Activated CD4-positive, alpha-beta T cell treated with anti-CD3 and anti-CD28 coated beads for 36 hours (primary cell): Measurements from ENCODE around the gene PERP. TPM values are rescaled to one million over a fixed set of nuclear protein-coding genes. Genes with fewer than 3 reads are reported as not detected.
"Not testable (repeated sequence)": the region's sequence is repeated elsewhere in the genome, so short reads cannot be mapped to it uniquely, and the experiment has no call there.

Source experiments
- ATAC-seq: fragments of 200-7000 bp; cut with Tn5 transposase; one replicate; pipeline ENCODE4 v1.10.0; 2021; ENCODE audit warnings: mild to moderate bottlenecking, moderate library complexity
- CTCF ChIA-PET: fragments of 350-600 bp; sonication (Branson Sonifier 250); formaldehyde crosslinking; loops from one replicate; lab custom pipeline; 2021; ENCODE audit warnings: antibody characterized with exemption; lab: Charles Lee
- POLR2A ChIA-PET: fragments of 350-600 bp; sonication (Branson Sonifier 250); formaldehyde crosslinking; loops from one replicate; lab custom pipeline; 2021; ENCODE audit warnings: antibody characterized with exemption, inconsistent platforms; lab: Charles Lee
- DNase-seq: peaks from one replicate; pipeline ENCODE4 v3.0.0-alpha.2; 2020
- H3K27ac Mint-ChIP-seq: one replicate; pipeline ENCODE4 v1.8.0; 2021; ENCODE audit warnings: mixed read lengths
- H3K27me3 Mint-ChIP-seq: one replicate; pipeline ENCODE4 v1.8.0; 2021; ENCODE audit warnings: mixed read lengths
- H3K36me3 Mint-ChIP-seq: one replicate; pipeline ENCODE4 v1.8.0; 2021; ENCODE audit warnings: low read depth, mixed read lengths
- H3K4me1 Mint-ChIP-seq: one replicate; pipeline ENCODE4 v1.8.0; 2021; ENCODE audit warnings: mixed read lengths
- H3K4me3 Mint-ChIP-seq: one replicate; pipeline ENCODE4 v1.8.0; 2021; ENCODE audit warnings: mild to moderate bottlenecking, moderate library complexity, mixed read lengths
- H3K9me3 Mint-ChIP-seq: one replicate; pipeline ENCODE4 v1.8.0; 2021; ENCODE audit warnings: low read depth, mixed read lengths
- intact Hi-C, 2 experiments: fragments of 100-400 bp; cut with DNase I in 1 of 2; cut with micrococcal nuclease in 1 of 2; formaldehyde crosslinking; loops; one replicate each; pipeline versions ENCODE4 v1.14.2 to v1.15.1; 2022 to 2024; cut with DNase I, micrococcal nuclease
- total RNA-seq, 2 experiments: library from RNA; stranded (reverse); gene quantifications; one replicate each; pipeline ENCODE4 v1.2.3, GENCODE V29; 2021

PERP gene
- 1 to 10 TPM; 2.7 to 3.7 TPM for total RNA-seq

GRCh38 chr6:138107078-138107751 lies at the start of gene PERP:
Gene PERP, minus strand, starts transcription at chr6:138107419. Its CDS starts 79 bp downstream, at chr6:138107340.
- CTCF ChIA-PET, result interaction anchor here (0.7 to 3.3 kb wide), 7 partner anchors 8 to 106 kb away, joined by 3 to 24 read pairs (median 6); no protein-coding TSS in a partner anchor
- intact Hi-C loops, result loop anchor here (1.0 to 10.0 kb wide), 5 partner anchors 238 to 1012 kb away; partner anchors contain the start of gene TNFAIP3 (in 1 of the 2)
- Mint-ChIP-seq H3K27ac (peak within 1 kb of the TSS; percentile 48), H3K4me3 (peak within 1 kb of the TSS; percentile 79), H3K4me1 (peaks cover 14% of the 10 kb centered on the region), H3K27me3 (peaks cover 35% of the 10 kb centered on the region), H3K9me3 (no peaks in the 10 kb centered on the region), H3K36me3 (no peaks in the 10 kb centered on the region)
- DNase-seq (peak; percentile 86), ATAC-seq (peak; percentile 94)
- POLR2A ChIA-PET, result no interaction called here

- Mint-ChIP-seq H3K36me3 (no peaks in the 10 kb centered on the region), H3K9me3 (peaks cover 10% of the 10 kb centered on the region), H3K4me1 (no peaks in the 10 kb centered on the region), H3K27me3 (peaks cover 42% of the 10 kb centered on the region), H3K27ac (no peak overlapping the region), H3K4me3 (no peak overlapping the region)
- DNase-seq (no peak), ATAC-seq (no peak)
- ChIA-PET CTCF (interaction anchor here (0.6 to 1.3 kb wide), 5 partner anchors 8 to 354 kb away, joined by 3 to 4 read pairs (median 3); no protein-coding TSS in a partner anchor), POLR2A (no interaction called here)
- intact Hi-C loops, result no loop called here
These were observed 48.2 kb upstream of the PERP start for GRCh38 chr6:138155443-138155842.

DNA sequence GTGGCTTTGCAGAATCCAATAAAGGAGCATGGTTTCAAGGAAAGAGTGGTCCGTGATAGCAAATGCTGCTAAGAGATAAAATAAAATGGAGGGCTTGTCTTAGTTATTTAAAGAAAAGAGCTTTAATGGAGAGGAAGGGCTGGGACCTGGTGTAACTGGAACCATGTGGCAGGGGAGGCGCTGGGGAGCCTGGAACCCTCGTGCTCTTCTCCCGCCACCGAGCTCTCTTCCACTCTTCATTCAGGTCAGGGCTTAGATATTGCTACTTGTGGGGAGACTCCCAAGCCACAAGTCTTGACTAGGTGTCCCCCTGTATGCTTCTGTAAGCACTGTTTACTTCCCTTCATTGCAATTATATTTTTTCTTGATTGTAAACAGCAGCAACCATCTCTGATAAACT lies 39.3 kb upstream of the PERP start:
- no peak overlapping the region for H3K4me3 Mint-ChIP-seq
- H3K36me3 Mint-ChIP-seq, result no peaks in the 10 kb centered on the region
- no peaks in the 10 kb centered on the region for H3K9me3 Mint-ChIP-seq
- ATAC-seq, result no peak
- POLR2A ChIA-PET, result no interaction called here
- DNase-seq, result no peak
- H3K27me3 Mint-ChIP-seq, result peaks cover 23% of the 10 kb centered on the region
- H3K4me1 Mint-ChIP-seq, result no peaks in the 10 kb centered on the region
- H3K27ac Mint-ChIP-seq, result no peak overlapping the region
- CTCF ChIA-PET, result interaction anchor here (0.9 kb wide), 1 partner anchor 9 kb away, joined by 3 read pairs; no protein-coding TSS in a partner anchor
- intact Hi-C loops, result no loop called here

GRCh38 chr6:138145402-138145801 lies 38.2 kb upstream of the PERP start:
- peaks cover 24% of the 10 kb centered on the region for H3K27me3 Mint-ChIP-seq
- ChIA-PET POLR2A (no interaction called here), CTCF (no interaction called here)
- no peak overlapping the region for H3K27ac Mint-ChIP-seq
- H3K36me3 Mint-ChIP-seq, result no peaks in the 10 kb centered on the region
- no peaks in the 10 kb centered on the region for H3K4me1 Mint-ChIP-seq
- DNase-seq, result no peak
- H3K9me3 Mint-ChIP-seq, result no peaks in the 10 kb centered on the region
- intact Hi-C loops, result no loop called here
- no peak overlapping the region for H3K4me3 Mint-ChIP-seq
- no peak for ATAC-seq

GRCh38 chr6:138142806-138143205 lies 35.6 kb upstream of the PERP start:
- intact Hi-C loops, result no loop called here
- CTCF ChIA-PET, result interaction anchor here (1.3 kb wide), 1 partner anchor 9 kb away, joined by 3 read pairs; no protein-coding TSS in a partner anchor
- DNase-seq (no peak), ATAC-seq (no peak)
- Mint-ChIP-seq H3K9me3 (no peaks in the 10 kb centered on the region), H3K4me1 (no peaks in the 10 kb centered on the region), H3K36me3 (no peaks in the 10 kb centered on the region), H3K27me3 (peaks cover 29% of the 10 kb centered on the region), H3K27ac (no peak overlapping the region), H3K4me3 (no peak overlapping the region)
- POLR2A ChIA-PET, result no interaction called here

DNA sequence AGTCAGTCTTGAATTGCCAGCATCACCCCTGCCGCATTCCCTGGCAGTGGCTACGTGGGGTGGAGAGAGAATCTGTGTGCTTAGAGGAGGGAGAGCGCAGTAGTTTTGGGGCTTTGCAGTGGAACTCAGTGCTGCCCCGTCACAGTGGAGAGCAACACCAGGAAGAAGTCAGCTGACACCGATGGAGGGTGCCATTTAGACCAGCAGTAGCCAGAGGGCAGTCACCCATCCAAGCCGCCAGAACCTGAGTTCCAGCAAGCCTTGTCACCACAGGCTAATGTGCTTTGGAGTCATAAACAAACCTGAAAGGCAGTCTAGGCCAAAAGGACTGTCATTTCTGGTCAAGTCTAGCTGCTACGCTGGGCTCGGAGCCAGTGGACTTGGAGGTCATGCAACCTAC lies 22.0 kb upstream of the PERP start:
- H3K27me3 Mint-ChIP-seq, result peaks cover 20% of the 10 kb centered on the region
- no peaks in the 10 kb centered on the region for H3K36me3 Mint-ChIP-seq
- no peaks in the 10 kb centered on the region for H3K9me3 Mint-ChIP-seq
- no peaks in the 10 kb centered on the region for H3K4me1 Mint-ChIP-seq
- ChIA-PET POLR2A (no interaction called here), CTCF (interaction anchor here (1.2 kb wide), 1 partner anchor 13 kb away, joined by 5 read pairs; no protein-coding TSS in a partner anchor)
- intact Hi-C loops, result no loop called here
- ATAC-seq (no peak), DNase-seq (no peak)
- H3K27ac Mint-ChIP-seq, result no peak overlapping the region
- no peak overlapping the region for H3K4me3 Mint-ChIP-seq

- DNase-seq (no peak), ATAC-seq (no peak)
- ChIA-PET CTCF (no interaction called here), POLR2A (no interaction called here)
- Mint-ChIP-seq H3K9me3 (no peaks in the 10 kb centered on the region), H3K4me1 (no peaks in the 10 kb centered on the region), H3K27me3 (peaks cover 19% of the 10 kb centered on the region), H3K4me3 (no peak overlapping the region), H3K36me3 (no peaks in the 10 kb centered on the region), H3K27ac (no peak overlapping the region)
- intact Hi-C loops, result no loop called here
These were observed 20.9 kb upstream of the PERP start for GRCh38 chr6:138128096-138128495.

DNA sequence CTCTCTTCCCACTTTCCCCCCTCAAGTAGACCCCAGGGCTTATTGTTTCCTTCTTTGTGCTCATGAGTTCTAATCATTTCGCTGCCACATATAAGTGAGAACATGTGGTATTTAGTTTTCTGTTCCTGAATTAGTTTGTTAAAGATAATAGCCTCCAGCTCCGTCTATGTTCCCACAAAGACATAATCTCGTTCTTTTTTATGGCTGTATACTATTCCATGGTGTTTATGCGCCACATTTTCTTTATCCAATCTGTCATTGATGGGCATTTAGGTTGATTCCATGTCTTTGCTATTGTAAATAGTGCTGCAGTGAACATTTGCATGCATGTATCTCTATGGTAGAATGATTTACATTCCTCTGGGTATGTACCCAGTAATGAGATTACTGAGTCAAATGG lies 16.9 kb upstream of the PERP start:
- Mint-ChIP-seq H3K4me1 (no peaks in the 10 kb centered on the region), H3K36me3 (no peaks in the 10 kb centered on the region), H3K4me3 (no peak overlapping the region), H3K27ac (no peak overlapping the region), H3K9me3 (peaks cover 2% of the 10 kb centered on the region), H3K27me3 (peaks cover 19% of the 10 kb centered on the region)
- CTCF ChIA-PET, result interaction anchor here (0.6 to 3.2 kb wide), 2 partner anchors 8 to 396 kb away, joined by 3 to 16 read pairs; no protein-coding TSS in a partner anchor
- DNase-seq (no peak), ATAC-seq (no peak)
- POLR2A ChIA-PET, result no interaction called here
- intact Hi-C loops, result no loop called here

GRCh38 chr6:138119976-138120375 lies 12.8 kb upstream of the PERP start:
- Mint-ChIP-seq H3K27ac (no peak overlapping the region), H3K9me3 (peaks cover 2% of the 10 kb centered on the region), H3K27me3 (peaks cover 32% of the 10 kb centered on the region), H3K4me3 (no peak overlapping the region), H3K36me3 (no peaks in the 10 kb centered on the region), H3K4me1 (peaks cover 6% of the 10 kb centered on the region)
- POLR2A ChIA-PET, result no interaction called here
- intact Hi-C loops, result loop anchor here (5.0 to 10.0 kb wide), 5 partner anchors 92 to 645 kb away; partner anchors contain the start of gene HEBP2 (in 2 of the 2)
- no peak for DNase-seq
- ATAC-seq, result no peak
- CTCF ChIA-PET, result interaction anchor here (0.7 to 2.1 kb wide), 3 partner anchors 12 to 283 kb away, joined by 3 to 6 read pairs (median 3); no protein-coding TSS in a partner anchor

DNA sequence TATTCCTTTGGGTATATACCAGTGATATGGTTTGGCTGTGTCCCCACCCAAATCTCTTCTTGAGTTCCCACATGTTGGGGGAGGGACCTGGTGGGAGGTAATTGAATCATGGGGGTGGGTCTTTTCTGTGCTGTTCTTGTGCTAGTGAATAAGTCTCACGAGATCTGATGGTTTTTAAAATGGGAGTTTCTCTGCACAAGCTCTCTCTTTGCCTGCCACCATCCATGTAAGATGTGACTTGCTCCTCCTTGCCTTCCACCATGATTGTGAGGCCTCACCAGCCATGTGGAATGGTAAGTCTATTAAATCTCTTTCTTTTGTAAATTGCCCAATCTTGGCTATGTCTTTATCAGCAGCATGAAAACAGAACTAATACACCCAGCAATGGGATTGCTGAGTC lies 12.0 kb upstream of the PERP start:
- DNase-seq, POLR2A ChIA-PET, ATAC-seq, H3K36me3 Mint-ChIP-seq, H3K4me3 Mint-ChIP-seq, H3K9me3 Mint-ChIP-seq, H3K27ac Mint-ChIP-seq, H3K4me1 Mint-ChIP-seq: not testable (repeated sequence)
- intact Hi-C loops, result loop anchor here (5.0 to 10.0 kb wide), 5 partner anchors 93 to 646 kb away; partner anchors contain the start of gene HEBP2 (in 2 of the 2)
- CTCF ChIA-PET, result interaction anchor here (1.5 to 2.1 kb wide), 2 partner anchors 11 to 168 kb away, joined by 3 to 6 read pairs; no protein-coding TSS in a partner anchor
- peaks cover 35% of the 10 kb centered on the region for H3K27me3 Mint-ChIP-seq

DNA sequence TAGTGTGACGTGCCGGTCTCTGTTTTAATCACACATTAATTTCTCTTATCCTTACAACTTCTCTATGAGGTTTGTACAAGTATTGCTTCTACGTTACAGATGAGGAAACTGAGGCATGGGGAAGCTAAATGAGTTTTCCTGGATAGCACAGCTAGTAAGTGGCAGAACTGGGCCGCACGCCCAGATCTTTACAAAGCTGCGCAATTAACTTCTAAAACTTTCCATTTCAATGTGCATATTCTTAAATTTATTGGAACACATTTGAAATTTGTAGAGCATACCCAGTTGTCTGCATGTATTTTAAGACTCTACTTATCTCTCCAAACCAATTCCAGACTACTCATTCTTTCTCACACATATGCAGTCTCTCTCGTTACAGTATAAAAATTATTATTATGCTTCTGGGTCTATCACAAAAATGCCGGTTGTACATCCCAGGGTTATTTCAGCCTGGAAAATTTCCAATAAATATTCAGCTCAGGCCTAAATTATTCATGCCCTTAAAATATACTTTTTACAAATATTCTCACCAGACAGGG lies 10.2 kb upstream of the PERP start:
- POLR2A ChIA-PET, result no interaction called here
- Mint-ChIP-seq H3K9me3 (peaks cover 2% of the 10 kb centered on the region), H3K36me3 (no peaks in the 10 kb centered on the region), H3K4me3 (no peak overlapping the region), H3K4me1 (peaks cover 6% of the 10 kb centered on the region), H3K27me3 (peaks cover 35% of the 10 kb centered on the region), H3K27ac (no peak overlapping the region)
- CTCF ChIA-PET, result interaction anchor here (0.6 to 4.1 kb wide), 20 partner anchors 8 to 425 kb away, joined by 3 to 43 read pairs (median 6); no protein-coding TSS in a partner anchor
- ATAC-seq (no peak), DNase-seq (no peak)
- intact Hi-C loops, result loop anchor here (2.0 to 10.0 kb wide), 9 partner anchors 95 to 649 kb away; partner anchors contain the start of gene HEBP2 (in 2 of the 2)
